Subcutaneous abdominal adipose tissue (tissue), 5 donors: ENCODE results near the gene CACNA2D3.

ENCODE experiments used
- H3K27ac ChIP-seq: one replicate; pipeline ENCODE4 v1.7.0; 2013; ENCODE audit warnings: low read depth, mild to moderate bottlenecking, inconsistent platforms, low read length, moderate library complexity
- H3K27me3 ChIP-seq, 5 donors: one replicate each; pipeline ENCODE4 v1.7.0; 2013; ENCODE audit warnings: low read length in 5 of 5, inconsistent platforms in 1 of 5; ENCODE audit not compliant: control insufficient read depth in 5 of 5, insufficient read depth in 4 of 5
- H3K36me3 ChIP-seq, 5 donors: one replicate each; pipeline ENCODE4 v1.7.0; 2013; ENCODE audit warnings: low read length in 5 of 5; ENCODE audit not compliant: control insufficient read depth in 5 of 5, insufficient read depth in 5 of 5
- H3K4me1 ChIP-seq, 5 donors: one replicate each; pipeline ENCODE4 v1.7.0; 2013; ENCODE audit warnings: low read length in 5 of 5, mild to moderate bottlenecking in 3 of 5, moderate library complexity in 1 of 5; ENCODE audit not compliant: control insufficient read depth in 5 of 5, insufficient read depth in 5 of 5
- H3K4me3 ChIP-seq, 5 donors: one replicate each; pipeline ENCODE4 v1.7.0; 2013; ENCODE audit warnings: low read length in 5 of 5, low read depth in 1 of 5
- H3K9ac ChIP-seq, 5 donors: one replicate each; pipeline ENCODE4 v1.7.0; 2013; ENCODE audit warnings: low read length in 5 of 5, mild to moderate bottlenecking in 4 of 5, moderate library complexity in 3 of 5
- H3K9me3 ChIP-seq, 5 donors: one replicate each; pipeline ENCODE4 v1.7.0; 2013; ENCODE audit warnings: low read length in 5 of 5; ENCODE audit not compliant: control insufficient read depth in 5 of 5
- donor health status: healthy.
- donor health status: healthy.
- donor health status: healthy.
- donor health status: healthy.
- donor health status: healthy.

The CACNA2D3 gene

DNA sequence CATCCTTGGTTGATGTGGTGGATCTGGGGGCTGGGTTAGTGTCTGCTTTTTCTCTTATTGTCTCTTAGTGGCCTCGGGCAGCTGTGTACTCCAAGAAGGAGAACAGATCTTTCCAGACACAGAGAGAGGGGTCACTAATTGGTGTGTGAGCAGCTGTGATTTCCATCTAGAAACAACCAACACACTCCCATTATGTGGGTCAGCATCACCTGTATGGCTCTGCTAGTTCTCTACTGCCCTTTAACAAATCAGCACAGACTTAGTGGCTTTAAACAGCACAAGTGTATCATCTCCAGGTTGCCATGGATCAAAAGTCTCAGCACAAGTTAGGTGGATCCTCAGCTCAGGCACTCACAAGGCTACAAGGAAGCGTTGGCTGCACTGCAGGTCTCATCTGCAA, 648.7 kb downstream of the CACNA2D3 start:
- H3K4me1 ChIP-seq, result no peaks in the 10 kb centered on the region
- H3K9ac ChIP-seq, result no peak overlapping the region
- H3K36me3 ChIP-seq, result no peaks in the 10 kb centered on the region
- no peak overlapping the region for H3K27ac ChIP-seq
- no peaks in the 10 kb centered on the region for H3K27me3 ChIP-seq
- H3K4me3 ChIP-seq, result no peak overlapping the region
- no peaks in the 10 kb centered on the region for H3K9me3 ChIP-seq

DNA sequence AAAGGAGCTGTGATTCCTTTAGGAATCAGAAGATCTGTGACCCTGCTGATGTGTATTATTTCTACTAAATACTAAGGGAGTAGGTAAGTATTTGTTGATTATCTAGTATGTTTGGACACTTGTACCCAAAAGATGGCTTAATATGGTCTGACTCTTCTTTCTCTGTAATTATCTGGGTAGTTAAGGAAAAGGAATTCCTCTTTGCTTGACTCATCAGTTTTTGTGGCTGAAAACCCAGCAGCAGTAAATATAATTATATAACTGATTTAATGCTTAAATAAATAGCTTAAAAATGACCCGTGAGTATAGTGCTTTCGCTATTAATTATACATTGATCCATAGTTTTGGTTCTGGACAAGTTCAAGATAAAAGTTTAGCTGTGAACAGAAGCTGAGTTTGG, 649.7 kb downstream of the CACNA2D3 start:
- Histone ChIP-seq H3K4me3 (no peak overlapping the region), H3K4me1 (no peaks in the 10 kb centered on the region), H3K9ac (no peak overlapping the region), H3K27me3 (no peaks in the 10 kb centered on the region), H3K36me3 (no peaks in the 10 kb centered on the region), H3K27ac (no peak overlapping the region), H3K9me3 (no peaks in the 10 kb centered on the region)

DNA sequence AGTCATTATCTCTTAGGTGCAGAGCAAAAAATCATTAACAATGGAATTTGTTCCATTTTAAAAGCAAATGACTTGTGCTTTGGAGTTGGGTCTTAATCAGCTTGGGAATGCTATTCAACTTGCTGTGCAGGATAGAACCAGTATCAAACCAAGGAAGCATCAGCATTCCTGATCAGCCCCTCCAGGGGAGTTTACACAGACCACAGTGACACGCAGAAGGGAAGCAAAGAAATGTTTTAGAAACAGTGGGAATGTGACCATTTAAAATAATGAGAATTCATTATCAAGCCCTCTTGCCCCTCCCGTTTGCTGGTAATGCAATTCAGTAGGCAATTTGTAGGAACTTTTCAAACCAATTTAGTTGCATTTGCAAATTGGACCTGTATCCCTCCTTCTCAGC, 650.4 kb downstream of the CACNA2D3 start:
- no peaks in the 10 kb centered on the region for H3K36me3 ChIP-seq
- no peaks in the 10 kb centered on the region for H3K27me3 ChIP-seq
- H3K4me3 ChIP-seq, result no peak overlapping the region
- no peaks in the 10 kb centered on the region for H3K9me3 ChIP-seq
- H3K9ac ChIP-seq, result no peak overlapping the region
- no peak overlapping the region for H3K27ac ChIP-seq
- no peaks in the 10 kb centered on the region for H3K4me1 ChIP-seq

DNA sequence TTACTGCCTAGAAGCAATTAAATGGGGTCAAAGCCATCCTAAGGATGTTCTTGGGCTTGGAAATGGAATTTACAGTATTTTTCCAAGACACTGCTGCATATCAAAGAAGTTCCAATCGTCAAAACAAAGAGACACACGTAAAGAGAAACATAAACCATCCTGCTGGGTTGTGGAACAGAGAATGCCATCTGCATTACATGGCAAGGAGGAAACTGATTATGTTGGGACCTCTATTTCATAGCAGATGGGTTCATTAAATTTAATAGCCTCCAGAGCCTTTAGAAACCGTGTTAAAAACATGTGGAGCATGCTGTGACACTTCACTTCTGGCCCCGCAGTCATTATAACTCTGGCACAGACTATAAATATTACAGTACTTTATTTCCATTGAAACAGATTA, 650.9 kb downstream of the CACNA2D3 start:
- Histone ChIP-seq H3K9me3 (no peaks in the 10 kb centered on the region), H3K36me3 (no peaks in the 10 kb centered on the region), H3K27me3 (no peaks in the 10 kb centered on the region), H3K4me3 (no peak overlapping the region), H3K4me1 (no peaks in the 10 kb centered on the region), H3K27ac (no peak overlapping the region), H3K9ac (no peak overlapping the region)

DNA sequence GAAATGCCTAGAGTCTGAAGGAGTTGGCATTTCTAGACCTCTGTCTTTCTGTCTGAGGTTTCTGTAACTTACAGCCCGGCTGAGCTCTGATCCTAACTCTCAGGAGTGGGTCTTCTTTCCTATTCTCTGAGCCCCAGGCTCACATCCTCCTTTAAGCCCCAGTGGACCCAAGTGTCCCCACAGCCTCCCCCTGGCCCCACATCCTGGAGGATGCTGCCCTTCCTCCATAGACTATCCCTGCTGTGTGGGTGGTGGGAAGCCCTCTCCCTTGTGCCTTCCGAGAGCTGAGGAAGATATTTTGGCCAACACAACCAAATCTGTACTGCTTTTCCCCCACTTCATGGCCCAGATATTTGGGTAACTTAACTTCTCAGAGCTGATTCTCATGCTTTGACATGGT, 654.2 kb downstream of the CACNA2D3 start:
- no peak overlapping the region for H3K27ac ChIP-seq
- no peak overlapping the region for H3K9ac ChIP-seq
- no peaks in the 10 kb centered on the region for H3K9me3 ChIP-seq
- no peaks in the 10 kb centered on the region for H3K36me3 ChIP-seq
- H3K4me3 ChIP-seq, result no peak overlapping the region
- no peaks in the 10 kb centered on the region for H3K4me1 ChIP-seq
- no peaks in the 10 kb centered on the region for H3K27me3 ChIP-seq

DNA sequence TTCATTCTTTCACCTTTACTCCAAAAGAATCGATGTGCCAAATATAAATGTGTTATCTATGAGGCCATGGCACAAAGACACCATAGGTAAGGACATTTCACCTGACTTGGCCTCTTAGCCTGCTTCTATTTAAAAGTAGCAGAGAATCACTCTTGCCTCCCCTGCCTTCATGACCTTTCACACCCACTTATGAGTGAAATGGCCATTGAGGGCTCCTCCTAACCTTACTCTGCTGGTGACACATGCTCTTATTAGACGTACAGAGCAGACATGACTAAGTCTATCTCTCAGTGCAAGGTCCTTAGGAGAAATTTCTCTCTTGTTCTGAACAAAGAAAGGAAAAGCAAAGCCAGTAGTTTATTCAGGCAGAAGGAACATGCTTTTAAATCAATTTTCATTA, 654.8 kb downstream of the CACNA2D3 start:
- no peak overlapping the region for H3K9ac ChIP-seq
- no peaks in the 10 kb centered on the region for H3K9me3 ChIP-seq
- no peaks in the 10 kb centered on the region for H3K4me1 ChIP-seq
- H3K27me3 ChIP-seq, result no peaks in the 10 kb centered on the region
- no peak overlapping the region for H3K4me3 ChIP-seq
- no peak overlapping the region for H3K27ac ChIP-seq
- no peaks in the 10 kb centered on the region for H3K36me3 ChIP-seq

DNA sequence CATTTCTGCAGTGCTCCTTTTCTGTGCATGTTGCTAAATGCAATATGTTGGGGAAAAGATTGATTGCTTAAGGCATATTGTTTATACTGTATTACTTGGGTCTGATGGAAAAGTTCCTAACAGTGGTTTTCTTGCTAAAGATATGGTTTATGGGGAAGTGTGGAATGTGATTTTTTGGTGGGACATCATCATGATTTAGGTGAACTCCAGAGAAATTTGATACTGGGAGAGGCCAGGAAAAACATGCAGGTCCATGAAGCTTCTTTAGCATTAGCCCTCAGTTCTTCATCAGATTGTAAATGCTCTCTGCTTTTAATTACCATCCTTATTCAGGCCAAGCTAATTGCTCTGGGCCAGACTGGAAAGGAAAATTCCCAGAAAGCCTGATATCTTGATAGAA, 658.0 kb downstream of the CACNA2D3 start:
- Histone ChIP-seq H3K27me3 (no peaks in the 10 kb centered on the region), H3K4me1 (no peaks in the 10 kb centered on the region)

DNA sequence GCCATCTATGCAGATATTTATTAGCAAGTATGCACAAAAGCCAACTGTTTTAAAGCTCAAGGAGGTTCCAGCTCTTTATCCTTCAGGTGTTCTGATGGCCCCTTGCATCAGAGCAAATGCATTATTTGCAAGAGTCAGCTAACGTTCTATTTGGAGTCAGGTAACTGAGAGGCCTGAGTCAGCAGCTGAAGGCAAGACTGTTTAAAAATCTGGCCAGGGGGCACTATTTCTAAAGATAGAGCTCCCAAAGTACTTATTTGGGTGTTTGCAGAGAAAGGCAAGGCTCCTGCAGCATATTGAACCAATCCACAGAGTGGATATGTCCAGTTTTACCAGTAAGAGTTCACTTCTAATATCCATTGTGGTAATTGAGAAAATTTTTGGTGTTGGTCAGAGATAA, 659.4 kb downstream of the CACNA2D3 start:
- Histone ChIP-seq H3K36me3 (no peaks in the 10 kb centered on the region), H3K9ac (no peak overlapping the region), H3K27me3 (no peaks in the 10 kb centered on the region), H3K4me3 (no peak overlapping the region), H3K9me3 (no peaks in the 10 kb centered on the region), H3K27ac (no peak overlapping the region), H3K4me1 (no peaks in the 10 kb centered on the region)

More for the DNA sequence above, 658.0 kb downstream of the CACNA2D3 start:
- Histone ChIP-seq H3K4me3 (no peak overlapping the region), H3K27ac (no peak overlapping the region), H3K9me3 (no peaks in the 10 kb centered on the region), H3K9ac (no peak overlapping the region), H3K36me3 (no peaks in the 10 kb centered on the region)

DNA sequence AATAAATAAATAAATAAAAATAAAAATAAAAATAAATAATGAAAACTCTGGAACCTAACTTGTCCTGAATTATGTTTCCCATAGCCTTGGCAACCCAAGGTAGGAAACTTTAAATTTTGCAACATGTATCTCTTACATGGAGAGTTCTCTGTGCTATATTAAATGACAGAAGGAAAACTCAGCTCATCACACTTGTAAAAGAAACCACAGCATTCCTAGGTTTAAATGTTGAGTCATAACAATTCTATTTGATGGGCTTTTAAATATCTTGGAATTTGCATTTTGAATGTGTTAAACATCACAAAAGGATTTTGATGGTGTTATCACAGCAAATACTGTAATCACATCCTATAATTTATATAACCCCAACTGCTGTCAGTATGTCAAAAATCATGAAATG, 661.3 kb downstream of the CACNA2D3 start:
- Histone ChIP-seq H3K27ac (no peak overlapping the region), H3K27me3 (no peaks in the 10 kb centered on the region), H3K9me3 (no peaks in the 10 kb centered on the region), H3K4me3 (no peak overlapping the region), H3K36me3 (no peaks in the 10 kb centered on the region), H3K4me1 (no peaks in the 10 kb centered on the region), H3K9ac (no peak overlapping the region)

DNA sequence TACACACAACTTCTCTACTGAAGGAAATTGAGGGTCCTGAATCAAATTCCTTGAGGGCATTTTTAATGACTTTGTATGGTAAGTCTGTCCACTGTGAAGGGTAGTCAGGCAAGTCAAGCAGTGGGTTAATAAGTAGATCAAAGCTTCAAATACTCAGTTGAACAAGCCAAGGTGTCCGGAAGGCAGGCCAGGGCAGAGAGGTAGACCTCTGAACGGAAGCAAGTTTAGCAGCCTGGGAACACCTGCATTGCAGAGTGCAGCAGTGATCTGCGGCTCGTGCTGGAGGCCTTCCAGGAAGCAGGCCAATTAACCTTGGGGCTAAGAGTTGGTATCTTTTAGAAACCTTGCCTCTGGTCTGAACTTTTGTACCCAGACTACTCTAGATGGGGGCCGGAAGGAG, 661.7 kb downstream of the CACNA2D3 start:
- no peak overlapping the region for H3K9ac ChIP-seq
- no peaks in the 10 kb centered on the region for H3K27me3 ChIP-seq
- H3K36me3 ChIP-seq, result no peaks in the 10 kb centered on the region
- H3K4me3 ChIP-seq, result no peak overlapping the region
- no peaks in the 10 kb centered on the region for H3K4me1 ChIP-seq
- H3K27ac ChIP-seq, result no peak overlapping the region
- no peaks in the 10 kb centered on the region for H3K9me3 ChIP-seq

DNA sequence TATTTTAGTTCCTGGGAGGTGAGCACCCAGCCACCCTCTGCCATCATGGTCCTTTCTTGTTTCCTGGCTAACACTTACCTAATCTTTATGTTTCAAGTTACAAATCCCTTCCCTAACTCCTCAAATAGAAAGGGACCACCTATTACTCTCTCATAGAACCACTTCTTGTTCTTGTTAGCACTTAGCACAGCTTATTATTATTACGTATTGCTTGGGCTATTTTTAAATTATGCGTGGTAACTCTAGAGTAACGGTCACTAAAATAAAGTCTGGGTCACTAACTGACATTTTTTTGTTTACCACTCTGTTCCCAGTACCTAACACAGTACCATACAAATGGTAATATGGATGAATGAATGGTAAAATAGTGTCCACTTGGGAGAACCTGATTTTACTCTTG, 663.6 kb downstream of the CACNA2D3 start:
- H3K9me3 ChIP-seq, result no peaks in the 10 kb centered on the region
- no peaks in the 10 kb centered on the region for H3K4me1 ChIP-seq
- no peak overlapping the region for H3K27ac ChIP-seq
- no peaks in the 10 kb centered on the region for H3K27me3 ChIP-seq
- H3K4me3 ChIP-seq, result no peak overlapping the region
- H3K36me3 ChIP-seq, result no peaks in the 10 kb centered on the region
- no peak overlapping the region for H3K9ac ChIP-seq
